HCT116 (cell line): ENCODE data around the gene MXI1. TPM values are rescaled to one million over a fixed set of nuclear protein-coding genes. Genes with fewer than 3 reads are reported as not detected.

Source experiments
- ATAC-seq: fragments of 200-7000 bp; cut with Tn5 transposase; 2 replicates; pipeline ENCODE4 v1.9.1; 2020; ENCODE audit warnings: mild to moderate bottlenecking, moderate library complexity
- BruUV-seq: library from RNA; stranded (reverse); fragments of 400-500 nt; replicated peaks from 2 replicates; lab custom pipeline; 2021; lab: Mats Ljungman, UMichigan
- CTCF ChIA-PET: fragments of 300-600 bp; sonication (Branson Sonifier 250); formaldehyde crosslinking; loops from one replicate; lab custom pipeline; 2021; ENCODE audit warnings: antibody characterized with exemption; lab: Charles Lee
- POLR2A ChIA-PET: fragments of 300-600, 350-600 bp; sonication (Branson Sonifier 250); formaldehyde crosslinking; loops from one replicate; lab custom pipeline; 2021; ENCODE audit warnings: antibody characterized with exemption; lab: Charles Lee
- RAD21 ChIA-PET, 2 experiments: fragments of 300-600 bp; sonication (Branson Sonifier 250); formaldehyde crosslinking; loops; one replicate each; lab custom pipeline; 2023; ENCODE audit warnings: low total read pairs in 2 of 2; ENCODE audit not compliant: uncharacterized antibody in 2 of 2, unreplicated experiment in 2 of 2, low non-redundant PET in 1 of 2; lab: Charles Lee
- DNase-seq: peaks from one replicate; pipeline ENCODE4 v3.0.0-alpha.2; 2010; ENCODE audit warnings: low read depth, low spot score
- H2AFZ ChIP-seq: fragments of 200-600 bp; shearing (Covaris generic), sonication (generic); 2 replicates; pipeline ENCODE4 v1.6.1; 2017; ENCODE audit warnings: low read depth, mixed run types, mixed read lengths, antibody characterized with exemption, low read length; ENCODE audit not compliant: poor library complexity, severe bottlenecking
- H3K27ac ChIP-seq: 2 replicates; pipeline ENCODE4 v1.5.1; 2012; ENCODE audit warnings: low read depth, low read length
- H3K27me3 ChIP-seq: fragments of 200-600 bp; sonication (generic); 2 replicates; pipeline ENCODE4 v1.6.1; 2016; ENCODE audit warnings: mixed run types, low read length, mixed read lengths; ENCODE audit not compliant: insufficient read depth
- H3K36me3 ChIP-seq, 2 experiments: fragments of 200-500 bp in 1 of 2; fragments of 200-600 bp in 1 of 2; sonication (Bioruptor generic) in 1 of 2; sonication (generic) in 1 of 2; 2 replicates each; pipeline versions ENCODE4 v1.5.1 to v1.6.1; 2014 to 2016; ENCODE audit warnings: low read length in 2 of 2, inconsistent platforms in 1 of 2, mixed read lengths in 1 of 2, mixed run types in 1 of 2; ENCODE audit not compliant: insufficient read depth in 2 of 2, control insufficient read depth in 1 of 2
- H3K4me1 ChIP-seq, 2 experiments: fragments of 200-600 bp in 1 of 2; sonication (generic) in 1 of 2; 2 replicates each; pipeline versions ENCODE4 v1.5.1 to v1.6.1; 2012 to 2017; ENCODE audit warnings: low read length in 2 of 2, inconsistent platforms in 1 of 2, mild to moderate bottlenecking in 1 of 2, mixed read lengths in 1 of 2, mixed run types in 1 of 2, moderate library complexity in 1 of 2; ENCODE audit not compliant: insufficient read depth in 2 of 2, control insufficient read depth in 1 of 2
- H3K4me2 ChIP-seq: fragments of 200-600 bp; sonication (generic); 2 replicates; pipeline ENCODE4 v1.6.1; 2017; ENCODE audit warnings: mixed run types, low read length, mixed read lengths
- H3K4me3 ChIP-seq, 2 experiments: fragments of 200-600 bp in 1 of 2; sonication (generic) in 1 of 2; replicated peaks in 1 of 2; 2 replicates each; pipeline ENCODE4 v1.5.1; 2011 to 2016; ENCODE audit warnings: low read length in 2 of 2, control low read depth in 1 of 2, low read depth in 1 of 2, mild to moderate bottlenecking in 1 of 2, mixed read lengths in 1 of 2, mixed run types in 1 of 2
- H3K79me2 ChIP-seq: fragments of 200-600 bp; sonication (generic); 2 replicates; pipeline ENCODE4 v1.6.1; 2017; ENCODE audit warnings: mild to moderate bottlenecking, mixed run types, low read length, moderate library complexity, mixed read lengths; ENCODE audit not compliant: insufficient read depth
- H3K9ac ChIP-seq: fragments of 200-600 bp; sonication (generic); 2 replicates; pipeline ENCODE4 v1.6.1; 2016; ENCODE audit warnings: low read length, mixed read lengths
- H3K9me2 ChIP-seq: fragments of 200-600 bp; sonication (generic), shearing (Covaris generic); 2 replicates; pipeline ENCODE4 v1.6.1; 2017; ENCODE audit warnings: mixed run types, mild to moderate bottlenecking, moderate library complexity; ENCODE audit not compliant: insufficient read depth
- H3K9me3 ChIP-seq, 2 experiments: fragments of 200-500 bp in 1 of 2; fragments of 200-600 bp in 1 of 2; sonication (Bioruptor generic) in 1 of 2; sonication (generic) in 1 of 2; 2 replicates each; pipeline ENCODE4 v1.6.1; 2014 to 2017; ENCODE audit warnings: low read length in 2 of 2, mixed read lengths in 2 of 2, inconsistent platforms in 1 of 2, low read depth in 1 of 2, mild to moderate bottlenecking in 1 of 2, mixed run types in 1 of 2, moderate library complexity in 1 of 2; ENCODE audit not compliant: control insufficient read depth in 1 of 2, insufficient read depth in 1 of 2
- H4K20me1 ChIP-seq: fragments of 200-600 bp; sonication (generic), shearing (Covaris generic); 2 replicates; pipeline ENCODE4 v1.6.1; 2017; ENCODE audit warnings: mixed run types, mild to moderate bottlenecking, moderate library complexity; ENCODE audit not compliant: insufficient read depth
- CBX3 ChIP-seq: IDR thresholded peaks from 2 replicates; pipeline ENCODE4 v1.6.1; 2012; ENCODE audit warnings: low read depth
- CEBPB ChIP-seq: IDR thresholded peaks from 2 replicates; pipeline ENCODE4 v1.6.1; 2012; ENCODE audit warnings: low read depth
- EGR1 ChIP-seq: IDR thresholded peaks from 2 replicates; pipeline ENCODE4 v1.6.1; 2012; ENCODE audit warnings: low read depth
- ELF1 ChIP-seq: IDR thresholded peaks from 2 replicates; pipeline ENCODE4 v1.6.1; 2012; ENCODE audit warnings: low read depth, borderline replicate concordance
- EZH2phosphoT487 ChIP-seq: fragments of 200-600 bp; IDR thresholded peaks from 2 replicates; pipeline ENCODE4 v1.6.1; 2018; ENCODE audit warnings: antibody characterized with exemption, borderline replicate concordance
- JUND ChIP-seq: IDR thresholded peaks from 2 replicates; pipeline ENCODE4 v1.6.1; 2012
- POLR2A ChIP-seq: IDR thresholded peaks from 2 replicates; pipeline ENCODE4 v1.7.0; 2011; ENCODE audit warnings: borderline replicate concordance; ENCODE audit not compliant: insufficient read depth, insufficient read length; ENCODE audit errors: extremely low read depth
- RAD21 ChIP-seq: IDR thresholded peaks from 2 replicates; pipeline ENCODE4 v1.6.1; 2012; ENCODE audit warnings: low read depth, mild to moderate bottlenecking
- SIN3A ChIP-seq: IDR thresholded peaks from 2 replicates; pipeline ENCODE4 v1.6.1; 2012; ENCODE audit warnings: low read depth
- SP1 ChIP-seq: IDR thresholded peaks from 2 replicates; pipeline ENCODE4 v1.6.1; 2012; ENCODE audit warnings: low read depth
- ZFX ChIP-seq: fragments of 450-650 bp; IDR thresholded peaks from 2 replicates; pipeline ENCODE4 v1.6.1; 2017
- intact Hi-C: fragments of 100-400 bp; cut with micrococcal nuclease; formaldehyde crosslinking; loops from 2 replicates; pipeline ENCODE4 v1.10.0; 2022
- total RNA-seq: library from RNA; stranded (reverse); gene quantifications from one replicate; pipeline ENCODE4 v1.2.1, GENCODE V29; 2021; ENCODE audit not compliant: unreplicated experiment
- TF ChIP-seq, protein P1 (sequence below), 3 experiments: fragments of 200-600 bp in 1 of 3; sonication (generic) in 1 of 3; IDR thresholded peaks in 2 of 3; conservative IDR thresholded peaks in 1 of 3; 2 replicates each; pipeline ENCODE4 v1.5.1; 2012 to 2017; ENCODE audit warnings: low read depth in 2 of 3, low read length in 2 of 3, antibody characterized with exemption in 1 of 3, borderline replicate concordance in 1 of 3, control low read depth in 1 of 3, mild to moderate bottlenecking in 1 of 3, mixed read lengths in 1 of 3, mixed run types in 1 of 3, moderate library complexity in 1 of 3; ENCODE audit not compliant: insufficient read depth in 1 of 3
- TF ChIP-seq, protein P2 (sequence below): IDR thresholded peaks from 2 replicates; pipeline ENCODE4 v1.6.1; 2011; ENCODE audit warnings: mild to moderate bottlenecking, low read length, moderate library complexity; ENCODE audit not compliant: insufficient replicate concordance; ENCODE audit errors: extremely low read depth
- TF ChIP-seq, protein P3 (sequence below): IDR thresholded peaks from 2 replicates; pipeline ENCODE4 v1.6.1; 2012

The MXI1 gene
- total RNA-seq, 1 experiment from 2014 or later = 57.0 TPM

DNA sequence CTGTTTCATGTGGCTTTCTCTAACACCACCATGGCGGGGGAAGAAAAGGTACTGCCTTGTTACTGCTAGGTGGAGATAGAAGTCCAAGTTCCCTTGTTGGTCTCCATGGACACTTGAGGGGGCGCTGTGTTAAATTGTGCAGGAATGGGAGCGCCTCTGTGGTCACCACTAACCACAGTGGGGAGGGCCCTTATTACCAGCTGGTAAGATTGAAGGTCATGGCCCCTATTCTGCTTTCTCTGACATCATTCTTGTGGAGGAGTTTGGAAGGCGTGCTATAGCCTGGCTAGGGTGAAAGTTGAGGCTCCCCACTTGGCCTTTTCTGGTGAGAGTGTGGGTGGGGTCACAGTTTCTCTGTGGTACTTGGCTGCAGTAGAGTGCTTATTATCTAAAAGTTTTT is 14.9 kb upstream of the MXI1 start:
- ChIA-PET RAD21 (no interaction called here), CTCF (no interaction called here), POLR2A (no interaction called here)
- DNase-seq = no peak
- Histone ChIP-seq H3K4me3 (no peak overlapping the region), H3K9me3 (no peaks in the 10 kb centered on the region), H3K4me2 (no peak overlapping the region), H4K20me1 (no peaks in the 10 kb centered on the region), H2AFZ (peak overlapping the region; percentile 4), H3K9ac (no peak overlapping the region), H3K36me3 (no peaks in the 10 kb centered on the region), H3K27me3 (0 out of 2 replicates have a peak, but pooled peaks cover 8% of the 10 kb centered on the region), H3K9me2 (no peaks in the 10 kb centered on the region), H3K79me2 (no peaks in the 10 kb centered on the region), H3K4me1 (no peaks in the 10 kb centered on the region), H3K27ac (no peak overlapping the region)
- intact Hi-C loops = loop anchor here (2.0 kb wide), 1 partner anchor 20 kb away; no protein-coding TSS in a partner anchor
- ATAC-seq = peak; percentile 88
- TF ChIP-seq ZFX = no peak
- TF ChIP-seq, protein P1, sequence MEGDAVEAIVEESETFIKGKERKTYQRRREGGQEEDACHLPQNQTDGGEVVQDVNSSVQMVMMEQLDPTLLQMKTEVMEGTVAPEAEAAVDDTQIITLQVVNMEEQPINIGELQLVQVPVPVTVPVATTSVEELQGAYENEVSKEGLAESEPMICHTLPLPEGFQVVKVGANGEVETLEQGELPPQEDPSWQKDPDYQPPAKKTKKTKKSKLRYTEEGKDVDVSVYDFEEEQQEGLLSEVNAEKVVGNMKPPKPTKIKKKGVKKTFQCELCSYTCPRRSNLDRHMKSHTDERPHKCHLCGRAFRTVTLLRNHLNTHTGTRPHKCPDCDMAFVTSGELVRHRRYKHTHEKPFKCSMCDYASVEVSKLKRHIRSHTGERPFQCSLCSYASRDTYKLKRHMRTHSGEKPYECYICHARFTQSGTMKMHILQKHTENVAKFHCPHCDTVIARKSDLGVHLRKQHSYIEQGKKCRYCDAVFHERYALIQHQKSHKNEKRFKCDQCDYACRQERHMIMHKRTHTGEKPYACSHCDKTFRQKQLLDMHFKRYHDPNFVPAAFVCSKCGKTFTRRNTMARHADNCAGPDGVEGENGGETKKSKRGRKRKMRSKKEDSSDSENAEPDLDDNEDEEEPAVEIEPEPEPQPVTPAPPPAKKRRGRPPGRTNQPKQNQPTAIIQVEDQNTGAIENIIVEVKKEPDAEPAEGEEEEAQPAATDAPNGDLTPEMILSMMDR (IDR thresholded peaks at IDR 0.05 in 2 of 3, conservative IDR thresholded peaks at IDR 0.05 in 1 of 3; ENCODE audit: borderline replicate concordance in 1 of 3, insufficient read depth in 1 of 3, low read depth in 2 of 3, low read length in 2 of 3) = peak in 2 of 3 experiments; percentile 51 to 57; a peak in 4 of 6 replicates
- no peak for TF ChIP-seq EZH2phosphoT487
- no TSS peak for BruUV-seq

DNA sequence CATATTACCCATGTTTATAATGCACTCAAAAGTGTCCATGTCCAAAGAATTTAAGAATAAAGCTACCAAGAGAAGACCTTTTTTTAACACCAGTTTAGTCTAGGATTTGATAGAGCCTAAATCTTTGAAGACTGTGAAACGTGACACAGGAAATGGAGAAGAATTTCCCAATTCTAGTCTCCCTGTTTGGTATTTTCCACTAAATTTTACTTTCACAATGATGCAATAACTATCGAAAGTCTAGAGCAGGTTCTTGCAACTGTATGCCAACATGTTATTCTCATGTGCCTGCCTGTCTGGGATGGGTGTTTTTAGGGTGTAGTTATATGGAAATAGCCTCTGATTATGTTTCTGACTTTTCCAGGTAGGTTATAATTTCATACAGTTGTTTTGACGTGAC is 6.9 kb upstream of the MXI1 start:
- Histone ChIP-seq H3K36me3 (no peaks in the 10 kb centered on the region), H4K20me1 (no peaks in the 10 kb centered on the region), H3K27ac (no peak overlapping the region), H3K4me3 (no peak overlapping the region), H3K9ac (no peak overlapping the region), H3K79me2 (no peaks in the 10 kb centered on the region), H2AFZ (no peak overlapping the region), H3K4me1 (no peaks in the 10 kb centered on the region), H3K9me2 (no peaks in the 10 kb centered on the region), H3K9me3 (no peaks in the 10 kb centered on the region), H3K27me3 (no peaks in the 10 kb centered on the region), H3K4me2 (no peak overlapping the region)
- CTCF ChIA-PET = interaction anchor here (1.4 kb wide), 1 partner anchor 8 kb away, joined by 4 read pairs; no protein-coding TSS in a partner anchor
- intact Hi-C loops = no loop called here
- TF ChIP-seq ELF1 (no peak), SP1 (no peak), CBX3 (no peak), POLR2A (no peak), SIN3A (no peak), RAD21 (no peak), JUND (no peak), EZH2phosphoT487 (no peak), EGR1 (no peak), CEBPB (no peak)
- TF ChIP-seq, protein P2, sequence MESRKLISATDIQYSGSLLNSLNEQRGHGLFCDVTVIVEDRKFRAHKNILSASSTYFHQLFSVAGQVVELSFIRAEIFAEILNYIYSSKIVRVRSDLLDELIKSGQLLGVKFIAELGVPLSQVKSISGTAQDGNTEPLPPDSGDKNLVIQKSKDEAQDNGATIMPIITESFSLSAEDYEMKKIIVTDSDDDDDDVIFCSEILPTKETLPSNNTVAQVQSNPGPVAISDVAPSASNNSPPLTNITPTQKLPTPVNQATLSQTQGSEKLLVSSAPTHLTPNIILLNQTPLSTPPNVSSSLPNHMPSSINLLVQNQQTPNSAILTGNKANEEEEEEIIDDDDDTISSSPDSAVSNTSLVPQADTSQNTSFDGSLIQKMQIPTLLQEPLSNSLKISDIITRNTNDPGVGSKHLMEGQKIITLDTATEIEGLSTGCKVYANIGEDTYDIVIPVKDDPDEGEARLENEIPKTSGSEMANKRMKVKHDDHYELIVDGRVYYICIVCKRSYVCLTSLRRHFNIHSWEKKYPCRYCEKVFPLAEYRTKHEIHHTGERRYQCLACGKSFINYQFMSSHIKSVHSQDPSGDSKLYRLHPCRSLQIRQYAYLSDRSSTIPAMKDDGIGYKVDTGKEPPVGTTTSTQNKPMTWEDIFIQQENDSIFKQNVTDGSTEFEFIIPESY = no peak
- TF ChIP-seq, protein P3, sequence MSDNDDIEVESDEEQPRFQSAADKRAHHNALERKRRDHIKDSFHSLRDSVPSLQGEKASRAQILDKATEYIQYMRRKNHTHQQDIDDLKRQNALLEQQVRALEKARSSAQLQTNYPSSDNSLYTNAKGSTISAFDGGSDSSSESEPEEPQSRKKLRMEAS = no peak
- POLR2A ChIA-PET = no interaction called here
- BruUV-seq = no TSS peak
- DNase-seq = no peak
- RAD21 ChIA-PET = interaction anchor here in 1 of 2 experiments (0.6 kb wide), 1 partner anchor 10 kb away, joined by 3 read pairs; no protein-coding TSS in a partner anchor
- no peak for ATAC-seq
